ENCODE results near the gene NXT2. TPM values are rescaled to one million over a fixed set of nuclear protein-coding genes. Genes with fewer than 3 reads are reported as not detected.
"Not testable (repeated sequence)": the region's sequence is repeated elsewhere in the genome, so short reads cannot be mapped to it uniquely, and the experiment has no call there.

Gene NXT2
- total RNA-seq (2014; rRNA removed; shearing (Covaris generic)) = 58.1 and 65.9 TPM in 2 replicates

GRCh38 chrX:109536439-109537323 is at the start of gene NXT2:
Gene NXT2, plus strand, starts transcription at chrX:109536844. Its CDS starts 163 bp downstream, at chrX:109537007.
- DNase-seq (ENCODE audit: low spot score) = peak; percentile 68

GRCh38 chrX:109487640-109488039 is 49.0 kb upstream of the NXT2 start:
- no peak for DNase-seq (ENCODE audit: low spot score)

DNA sequence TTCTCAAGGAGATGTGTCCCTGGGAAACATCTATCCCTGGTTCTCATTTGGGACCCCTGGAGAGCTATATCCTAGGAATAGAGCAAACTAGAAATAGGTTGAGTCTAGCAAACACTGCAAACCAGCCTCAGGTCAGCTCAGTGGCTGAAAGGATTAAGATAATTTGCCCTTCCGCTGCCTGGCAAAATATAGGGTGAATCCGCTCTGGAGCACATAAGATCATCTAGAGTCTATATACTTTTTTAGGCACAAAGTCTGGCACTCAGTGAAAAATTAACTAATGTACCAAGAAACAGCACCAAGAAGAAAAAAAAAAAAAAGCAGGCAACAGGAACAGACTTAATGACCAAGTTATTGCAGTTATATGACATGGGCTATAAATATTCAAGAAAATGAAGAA is 47.5 kb upstream of the NXT2 start:
- no peak for DNase-seq (ENCODE audit: low spot score)

GRCh38 chrX:109498434-109498833 is 38.2 kb upstream of the NXT2 start:
- no peak for DNase-seq (ENCODE audit: low spot score)

GRCh38 chrX:109501176-109501575 is 35.5 kb upstream of the NXT2 start:
- DNase-seq (ENCODE audit: low spot score) = no peak

GRCh38 chrX:109508915-109509314 is 27.7 kb upstream of the NXT2 start:
- no peak for DNase-seq (ENCODE audit: low spot score)

DNA sequence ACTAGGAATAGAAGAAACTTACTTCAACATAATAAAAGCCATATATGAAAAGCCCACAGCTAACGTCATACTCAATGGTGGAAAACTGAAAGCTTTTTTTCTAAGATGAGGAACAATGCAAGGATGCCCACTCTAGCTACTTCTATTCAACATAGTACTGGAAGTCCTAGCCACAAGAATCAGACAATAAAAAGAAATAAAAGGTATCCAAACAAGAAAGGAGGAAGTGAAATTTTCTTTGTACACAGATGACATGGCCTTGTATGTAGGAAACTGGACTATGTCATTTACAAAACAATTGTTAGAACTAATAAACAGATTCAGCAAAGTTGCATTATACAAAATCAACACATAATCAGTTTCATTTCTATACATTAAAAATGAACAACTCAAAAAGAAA is 25.5 kb upstream of the NXT2 start:
- no peak for DNase-seq (ENCODE audit: low spot score)

DNA sequence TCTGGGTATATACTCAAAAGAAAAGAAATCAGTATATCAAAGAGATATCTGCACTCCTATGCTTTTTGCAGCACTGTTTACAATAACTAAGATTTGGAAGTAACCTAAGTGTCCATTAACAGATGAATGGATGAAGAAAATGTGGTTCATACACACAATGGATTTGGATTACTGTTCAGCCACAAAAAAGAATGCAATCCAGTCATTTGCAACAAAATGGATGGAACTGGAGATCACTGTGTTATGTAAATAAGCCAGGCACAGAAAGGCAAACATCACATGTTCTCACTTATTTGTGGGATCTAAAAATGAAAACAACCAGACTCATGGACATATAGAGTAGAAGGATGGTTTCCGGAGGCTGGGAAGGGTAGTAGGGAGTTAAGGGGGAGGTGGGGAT is 17.6 kb upstream of the NXT2 start:
- no peak for DNase-seq (ENCODE audit: low spot score)

GRCh38 chrX:109533005-109533404 is 3.6 kb upstream of the NXT2 start:
- no peak for DNase-seq (ENCODE audit: low spot score)

GRCh38 chrX:109533631-109534030 is 3.0 kb upstream of the NXT2 start:
- DNase-seq (ENCODE audit: low spot score) = no peak

GRCh38 chrX:109534933-109535332 is 1.7 kb upstream of the NXT2 start:
- no peak for DNase-seq (ENCODE audit: low spot score)

- DNase-seq (ENCODE audit: low spot score) = peak; percentile 38
Measured at GRCh38 chrX:109535578-109535977, 1.1 kb upstream of the NXT2 start.

DNA sequence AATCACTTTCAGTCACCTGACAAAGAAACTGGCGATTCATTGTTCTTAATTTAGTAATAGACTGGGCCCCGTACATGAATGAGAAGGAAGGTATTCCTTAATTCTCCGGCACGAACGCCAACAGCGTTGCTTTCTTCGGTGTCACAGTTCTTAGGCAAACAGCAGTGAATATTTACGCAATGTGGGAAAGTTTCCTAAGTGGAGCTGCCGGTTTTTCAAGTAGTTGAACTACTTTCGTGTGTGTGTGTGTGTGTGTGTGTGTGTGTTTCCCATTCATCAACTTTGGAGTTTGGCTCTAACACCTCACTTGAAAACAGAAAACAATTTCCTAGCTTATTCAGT is 651 bp downstream of the NXT2 start:
- DNase-seq (ENCODE audit: low spot score) = no peak

DNA sequence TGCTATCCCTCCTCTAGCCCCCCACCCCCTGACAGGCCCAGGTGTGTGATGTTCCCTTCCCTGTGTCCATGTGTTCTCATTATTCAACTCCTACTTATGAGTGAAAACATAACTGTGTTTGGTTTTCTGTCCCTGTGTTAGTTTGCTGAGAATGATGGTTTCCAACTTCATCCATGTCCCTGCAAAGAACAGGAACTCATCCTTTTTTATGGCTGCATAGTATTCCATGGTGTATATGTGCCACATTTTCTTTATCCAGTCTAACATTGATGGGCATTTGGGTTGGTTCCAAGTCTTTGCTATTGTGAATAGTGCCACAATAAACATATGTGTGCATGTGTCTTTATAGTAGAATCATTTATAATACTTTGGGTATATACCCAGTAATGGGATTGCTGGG is 2.4 kb downstream of the NXT2 start:
- DNase-seq (ENCODE audit: low spot score) = not testable (repeated sequence)

DNA sequence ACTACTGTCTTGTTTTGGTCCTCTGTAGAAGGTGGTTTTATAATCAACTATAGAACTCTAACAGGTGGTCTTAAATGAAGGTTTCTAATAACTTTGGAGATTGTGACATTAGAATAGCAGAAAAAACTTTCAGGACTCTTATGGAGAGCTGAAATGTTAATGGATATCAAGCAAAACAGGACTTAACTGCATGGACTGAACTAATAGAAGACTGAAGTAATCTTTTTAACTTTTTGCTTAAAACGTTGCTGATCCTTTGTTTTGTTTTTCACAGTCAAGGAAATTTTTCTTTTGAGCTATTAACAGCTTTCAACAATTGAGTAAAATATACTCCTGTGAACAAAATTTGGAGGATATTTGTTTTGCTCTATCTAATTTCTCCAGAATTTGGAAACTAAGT is 17.2 kb downstream of the NXT2 start:
- DNase-seq (ENCODE audit: low spot score) = no peak

- not testable (repeated sequence) for DNase-seq (ENCODE audit: low spot score)
Measured at GRCh38 chrX:109576083-109576482, 39.4 kb downstream of the NXT2 start.

- no peak for DNase-seq (ENCODE audit: low spot score)
Measured at GRCh38 chrX:109577055-109577454, 40.4 kb downstream of the NXT2 start.

DNA sequence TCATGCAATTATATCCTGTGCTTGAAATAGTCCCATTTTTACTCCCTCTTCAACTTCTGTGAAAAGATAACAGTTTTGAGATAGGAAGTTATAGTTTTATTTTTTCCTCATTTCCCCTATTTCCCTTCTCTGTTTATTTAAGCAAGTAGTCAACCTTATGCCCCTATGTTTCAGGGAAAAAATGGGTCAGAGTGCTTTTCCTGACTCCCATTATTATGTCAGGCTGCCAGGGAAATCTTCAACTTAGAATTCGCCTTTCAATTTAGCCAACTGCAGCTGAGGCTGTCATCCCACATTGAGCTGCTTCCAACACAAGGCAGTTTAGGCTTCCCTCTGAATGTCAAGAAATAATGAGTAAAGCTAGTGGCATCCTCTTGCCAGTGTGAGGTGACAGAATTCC is 42.3 kb downstream of the NXT2 start:
- DNase-seq (ENCODE audit: low spot score) = no peak

DNA sequence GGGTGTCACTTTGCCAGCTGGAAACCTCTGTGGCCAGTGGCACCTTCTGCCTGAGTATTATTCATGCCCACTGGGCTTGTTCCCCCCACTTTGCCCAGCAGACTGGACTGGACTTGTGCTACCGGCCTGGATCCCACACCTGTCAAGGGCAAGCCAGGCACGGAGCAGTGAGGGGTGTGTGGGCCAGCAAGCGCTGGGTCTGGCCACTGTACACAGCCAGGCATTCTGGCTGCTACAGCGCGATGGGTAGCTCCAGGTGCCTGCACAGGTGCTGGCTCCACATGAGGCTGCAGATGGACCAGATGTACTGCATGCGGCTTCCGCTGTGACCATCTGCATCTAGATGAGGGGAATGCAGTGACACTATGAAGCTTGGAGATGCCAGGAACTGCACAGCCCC is 48.8 kb downstream of the NXT2 start:
- no peak for DNase-seq (ENCODE audit: low spot score)

DNA sequence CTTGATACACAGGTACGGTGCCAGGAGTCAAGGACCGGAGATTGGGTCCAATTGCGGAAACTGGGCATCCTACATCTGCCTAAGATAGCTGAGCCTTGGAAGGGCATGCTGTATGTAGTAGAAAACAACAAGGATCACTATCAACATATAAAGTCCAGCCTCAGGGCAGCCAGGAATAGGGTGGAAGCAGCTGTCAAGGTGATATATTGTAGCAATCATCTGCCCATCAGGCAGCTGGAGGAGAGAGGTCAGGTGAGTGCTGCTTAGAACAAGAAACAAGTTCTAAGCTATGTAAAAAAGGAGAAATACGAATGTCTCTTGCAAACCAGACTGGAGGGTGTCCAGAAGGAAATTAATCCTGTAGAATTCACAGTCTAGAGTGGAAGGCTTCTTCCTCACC is 53.5 kb downstream of the NXT2 start:
- no peak for DNase-seq (ENCODE audit: low spot score)

All from A172 (cell line).